ENCODE results near the gene CCDC92B. TPM values are rescaled to one million over a fixed set of nuclear protein-coding genes. Genes with fewer than 3 reads are reported as not detected.
A peak's percentile ranks its signal among the peaks of the same experiment; 100 is the strongest.

Gene CCDC92B
- total RNA-seq, 6 donors from 2014 or later, result 0.34 TPM; not detected in 4

DNA sequence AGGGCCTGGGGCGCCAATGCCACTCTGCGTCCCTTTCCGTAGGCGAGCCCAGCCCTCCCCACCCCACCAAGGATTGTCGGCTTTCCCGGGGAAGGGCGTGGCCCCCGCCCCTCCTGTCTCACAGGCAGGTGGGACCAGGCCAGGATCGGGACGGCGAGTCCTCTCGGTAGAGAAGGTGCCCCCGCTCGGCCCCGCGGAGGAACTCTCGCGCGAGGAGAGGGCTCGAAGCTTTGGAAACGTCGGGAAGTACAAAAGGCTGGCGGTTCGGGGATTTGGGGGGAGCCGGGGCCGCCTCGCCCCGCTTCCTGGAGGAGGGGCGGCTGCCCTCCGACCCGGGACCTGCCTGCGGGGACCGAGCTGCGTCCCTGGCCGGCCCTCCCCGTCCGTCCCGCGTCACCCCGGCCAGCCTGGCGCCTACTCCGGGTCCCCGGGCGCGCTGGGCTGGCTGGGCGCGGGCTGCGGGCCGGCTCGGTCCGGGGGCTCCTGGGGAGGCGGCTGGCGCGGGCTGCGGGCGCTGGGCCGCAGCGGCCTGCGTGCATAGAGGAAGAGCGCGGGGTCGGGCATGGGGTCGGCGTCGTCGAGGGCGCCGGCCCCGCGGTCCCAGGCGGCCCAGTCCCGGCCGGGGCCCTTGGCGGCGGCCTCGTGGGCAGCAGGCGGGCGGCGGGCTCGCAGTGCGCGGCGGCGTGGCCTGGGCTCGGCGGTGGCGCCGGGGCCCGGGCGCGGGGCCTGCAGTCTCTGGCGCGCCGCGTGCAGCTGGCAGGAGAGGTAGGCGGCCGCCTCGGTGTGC is 25.3 kb downstream of the CCDC92B start:
- H3K27ac ChIP-seq, result peak overlapping the region; percentile 48 to 86 (median 75)
- TF ChIP-seq POLR2AphosphoS5 (IDR thresholded peaks at IDR 0.05), result no peak
- TF ChIP-seq, protein P1, sequence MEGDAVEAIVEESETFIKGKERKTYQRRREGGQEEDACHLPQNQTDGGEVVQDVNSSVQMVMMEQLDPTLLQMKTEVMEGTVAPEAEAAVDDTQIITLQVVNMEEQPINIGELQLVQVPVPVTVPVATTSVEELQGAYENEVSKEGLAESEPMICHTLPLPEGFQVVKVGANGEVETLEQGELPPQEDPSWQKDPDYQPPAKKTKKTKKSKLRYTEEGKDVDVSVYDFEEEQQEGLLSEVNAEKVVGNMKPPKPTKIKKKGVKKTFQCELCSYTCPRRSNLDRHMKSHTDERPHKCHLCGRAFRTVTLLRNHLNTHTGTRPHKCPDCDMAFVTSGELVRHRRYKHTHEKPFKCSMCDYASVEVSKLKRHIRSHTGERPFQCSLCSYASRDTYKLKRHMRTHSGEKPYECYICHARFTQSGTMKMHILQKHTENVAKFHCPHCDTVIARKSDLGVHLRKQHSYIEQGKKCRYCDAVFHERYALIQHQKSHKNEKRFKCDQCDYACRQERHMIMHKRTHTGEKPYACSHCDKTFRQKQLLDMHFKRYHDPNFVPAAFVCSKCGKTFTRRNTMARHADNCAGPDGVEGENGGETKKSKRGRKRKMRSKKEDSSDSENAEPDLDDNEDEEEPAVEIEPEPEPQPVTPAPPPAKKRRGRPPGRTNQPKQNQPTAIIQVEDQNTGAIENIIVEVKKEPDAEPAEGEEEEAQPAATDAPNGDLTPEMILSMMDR (IDR thresholded peaks at IDR 0.05), result no peak
- no peak for TF ChIP-seq POLR2A (IDR thresholded peaks at IDR 0.05)
- no peak for TF ChIP-seq EP300 (IDR thresholded peaks at IDR 0.05)
- H3K9me3 ChIP-seq, result no peaks in the 10 kb centered on the region
- DNase-seq (peak in 1 of 2 donors; percentile 86), ATAC-seq (ENCODE audit: low FRiP score in 2 of 2) (peak in 1 of 2 donors; percentile 43)
- no peaks in the 10 kb centered on the region for H3K36me3 ChIP-seq
- H3K27me3 ChIP-seq, result peaks cover 0 to 15% (median 4%) of the 10 kb centered on the region in 4 donors
- H3K4me1 ChIP-seq, result peaks cover 9 to 21% (median 11%) of the 10 kb centered on the region in 4 donors
- WGBS, 2 donors, result 2% methylated on average over 26 of the region's 98 CpGs; no CpG with 5 or more reads in 1 of the 2 donors
- H3K4me3 ChIP-seq, result peak overlapping the region; percentile 32 to 53 (median 47)

DNA sequence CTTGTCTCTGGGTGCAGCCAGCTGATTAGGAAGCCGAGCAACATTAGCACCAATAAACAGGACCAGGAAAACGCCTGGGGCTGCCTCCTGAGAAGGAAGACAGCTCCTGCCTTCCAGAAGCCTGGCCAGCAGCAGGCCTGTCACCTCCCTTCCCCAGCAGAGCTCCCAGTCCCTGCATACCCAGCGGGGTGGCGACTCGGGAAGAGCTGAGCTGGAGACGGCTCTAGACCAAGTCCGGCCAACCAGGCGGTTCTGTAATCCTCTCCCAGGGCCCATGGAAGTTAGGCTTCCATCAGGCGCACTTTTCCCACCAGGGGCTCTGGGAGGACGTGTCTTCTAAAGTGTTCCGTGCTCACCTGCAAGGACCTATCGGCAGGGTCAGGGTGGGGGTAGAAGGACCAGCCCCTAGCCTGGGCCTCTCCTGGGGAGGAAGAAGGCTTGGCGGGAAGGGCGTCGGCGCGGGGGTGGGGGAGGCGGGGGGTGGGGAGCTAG is 25.9 kb downstream of the CCDC92B start:
- Histone ChIP-seq H3K4me3 (peak overlapping the region; percentile 32 to 53 (median 47)), H3K27ac (peak overlapping the region; percentile 48 to 86 (median 75)), H3K9me3 (no peaks in the 10 kb centered on the region), H3K4me1 (peaks cover 9 to 21% (median 11%) of the 10 kb centered on the region in 4 donors), H3K27me3 (peaks cover 0 to 15% (median 4%) of the 10 kb centered on the region in 4 donors), H3K36me3 (no peaks in the 10 kb centered on the region)
- peak in 1 of 2 donors; percentile 10 for ATAC-seq (ENCODE audit: low FRiP score in 2 of 2)
- no peak for TF ChIP-seq POLR2AphosphoS5 (IDR thresholded peaks at IDR 0.05)
- TF ChIP-seq POLR2A (IDR thresholded peaks at IDR 0.05), result no peak
- TF ChIP-seq, protein P1 (IDR thresholded peaks at IDR 0.05), result no peak
- TF ChIP-seq EP300 (IDR thresholded peaks at IDR 0.05), result no peak
- DNase-seq, result no peak
- WGBS, 2 donors, result 32 to 83% methylated on average over 1 to 17 of the region's 18 CpGs

DNA sequence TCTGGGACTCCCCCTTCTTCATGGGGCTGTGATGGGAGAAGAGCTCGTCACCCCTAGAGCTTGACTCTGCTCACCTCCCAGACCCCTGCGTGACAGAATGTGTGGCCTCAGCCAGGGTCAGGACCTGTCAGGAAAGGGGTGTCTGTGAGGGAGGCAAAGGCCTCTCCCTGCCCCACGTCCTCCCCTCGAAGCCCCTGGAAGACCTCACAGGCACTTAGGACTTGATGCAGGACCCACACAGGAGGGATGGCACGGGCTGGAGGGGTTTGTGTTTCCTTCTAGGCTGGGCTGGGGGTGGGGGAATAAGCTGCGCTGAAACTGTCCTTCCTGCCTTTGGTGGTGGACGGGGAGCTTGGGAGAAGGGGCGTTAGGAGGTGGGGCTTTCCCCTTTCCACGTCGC is 26.8 kb downstream of the CCDC92B start:
- no peak for DNase-seq
- no peaks in the 10 kb centered on the region for H3K9me3 ChIP-seq
- H3K27ac ChIP-seq, result no peak overlapping the region
- TF ChIP-seq, protein P1 (IDR thresholded peaks at IDR 0.05), result no peak
- TF ChIP-seq EP300 (IDR thresholded peaks at IDR 0.05), result no peak
- TF ChIP-seq POLR2A (IDR thresholded peaks at IDR 0.05), result no peak
- TF ChIP-seq POLR2AphosphoS5 (IDR thresholded peaks at IDR 0.05), result no peak
- peaks cover 9 to 21% (median 11%) of the 10 kb centered on the region in 4 donors for H3K4me1 ChIP-seq
- H3K4me3 ChIP-seq, result no peak overlapping the region
- no peaks in the 10 kb centered on the region for H3K36me3 ChIP-seq
- WGBS, 2 donors, result 67 to 74% methylated on average over 6 to 10 of the region's 10 CpGs
- H3K27me3 ChIP-seq, result peaks cover 0 to 15% (median 4%) of the 10 kb centered on the region in 4 donors
- ATAC-seq (ENCODE audit: low FRiP score in 2 of 2), result no peak

DNA sequence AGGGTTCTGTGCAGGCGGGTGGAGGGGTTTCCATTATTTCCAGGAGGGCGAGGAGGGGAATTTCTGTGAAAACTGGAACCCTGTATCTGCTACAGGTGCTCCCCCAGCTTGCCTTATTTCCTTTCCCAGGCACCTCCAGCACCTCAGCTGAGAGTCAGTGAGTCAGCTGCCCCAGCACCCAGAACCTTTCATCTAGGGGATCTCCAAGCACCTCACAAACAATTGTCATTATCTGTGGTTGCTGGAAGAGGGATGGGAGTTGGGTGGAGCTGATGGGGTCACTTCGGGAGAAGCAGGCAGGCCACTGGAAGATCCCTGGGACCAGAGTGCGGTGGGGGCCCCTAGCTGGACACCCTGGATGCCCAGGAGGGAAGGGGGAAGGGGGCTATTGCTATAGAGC is 27.8 kb downstream of the CCDC92B start:
- Histone ChIP-seq H3K27me3 (peaks cover 0 to 13% (median 4%) of the 10 kb centered on the region in 4 donors), H3K36me3 (no peaks in the 10 kb centered on the region), H3K9me3 (no peaks in the 10 kb centered on the region), H3K27ac (no peak overlapping the region), H3K4me1 (peaks cover 9 to 21% (median 11%) of the 10 kb centered on the region in 4 donors), H3K4me3 (no peak overlapping the region)
- no peak for ATAC-seq (ENCODE audit: low FRiP score in 2 of 2)
- no peak for TF ChIP-seq POLR2AphosphoS5 (IDR thresholded peaks at IDR 0.05)
- no peak for TF ChIP-seq EP300 (IDR thresholded peaks at IDR 0.05)
- TF ChIP-seq, protein P1 (IDR thresholded peaks at IDR 0.05), result no peak
- no peak for TF ChIP-seq POLR2A (IDR thresholded peaks at IDR 0.05)
- no peak for DNase-seq
- 61 to 75% methylated on average over 4 of the region's 4 CpGs for WGBS, 2 donors

Measured in upper lobe of left lung (tissue), 6 donors.